GM21360 (cell line): ENCODE results near the gene KLHL8.
"Not testable (repeated sequence)": the region's sequence is repeated elsewhere in the genome, so short reads cannot be mapped to it uniquely, and the experiment has no call there.

Experiments used
- ATAC-seq: cut with Tn5 transposase; IDR thresholded peaks from one replicate; pipeline ENCODE4 v1.9.1; 2021; ENCODE audit warnings: mild to moderate bottlenecking, moderate library complexity; ENCODE audit not compliant: unreplicated experiment

Gene KLHL8

DNA sequence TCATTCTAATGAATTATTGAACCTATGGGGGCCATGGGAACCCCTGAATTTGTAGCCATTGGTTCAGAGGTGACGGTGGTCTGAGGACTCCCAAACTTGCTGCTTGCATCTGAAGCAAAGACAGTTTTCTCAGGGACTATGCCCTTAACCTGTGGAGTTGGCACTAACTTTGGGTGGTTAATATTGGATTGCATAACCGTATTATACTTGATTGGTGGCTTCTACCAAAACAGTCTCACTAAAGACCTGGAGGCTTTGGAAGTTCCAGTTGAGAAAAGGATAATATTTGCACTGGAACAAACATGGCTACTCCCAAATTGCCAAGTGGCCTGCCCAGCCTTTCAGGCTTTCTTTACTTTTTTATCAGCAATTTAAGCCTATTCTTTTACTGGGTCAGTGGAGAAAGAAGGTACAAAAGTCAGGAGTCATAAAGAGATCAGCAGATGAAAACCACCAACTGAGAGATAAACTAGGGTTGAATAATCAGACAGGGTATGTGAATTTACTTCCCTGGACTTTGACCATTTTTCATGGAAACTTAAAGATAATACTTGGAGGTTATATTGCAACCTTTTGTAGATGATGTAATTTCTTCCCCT lies 7.9 kb upstream of the KLHL8 start:
- no peak for ATAC-seq

DNA sequence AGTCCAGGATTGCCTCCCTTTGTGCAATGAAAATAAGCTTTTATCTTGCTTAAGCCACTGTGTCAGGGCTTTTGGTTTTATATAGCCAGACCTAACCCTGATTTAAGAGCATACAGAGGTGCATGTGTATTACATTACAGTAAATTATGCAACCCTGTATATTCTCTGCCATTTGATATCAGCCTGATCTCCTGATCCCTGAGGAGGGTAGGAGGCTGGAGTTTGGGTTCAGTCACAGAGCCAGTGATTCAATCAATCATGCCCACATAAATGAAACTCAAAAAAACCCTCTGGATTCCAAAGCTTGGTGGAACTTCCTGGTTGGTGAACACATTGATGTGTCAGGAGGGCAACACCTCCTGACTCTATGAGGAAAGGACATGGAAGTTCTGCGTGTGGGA lies 7.3 kb upstream of the KLHL8 start:
- ATAC-seq = no peak

DNA sequence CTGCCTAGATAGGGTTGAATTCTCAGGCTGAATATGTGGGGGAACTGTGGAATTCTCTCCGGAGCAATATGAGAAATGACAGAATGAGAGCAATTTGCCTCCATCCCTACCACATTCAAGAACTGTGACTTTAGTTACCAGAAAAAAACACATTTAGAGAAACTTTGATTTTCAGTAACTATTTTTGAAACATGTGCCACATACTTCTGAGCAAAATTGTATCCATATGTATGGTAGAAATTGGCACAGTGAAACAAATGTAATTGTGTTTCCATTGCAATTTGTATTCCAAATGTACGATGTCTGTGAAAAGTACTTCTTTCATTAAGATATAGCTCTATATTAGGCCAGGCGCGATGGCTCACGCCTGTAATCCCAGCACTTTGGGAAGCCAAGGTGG lies 5.5 kb upstream of the KLHL8 start:
- no peak for ATAC-seq

DNA sequence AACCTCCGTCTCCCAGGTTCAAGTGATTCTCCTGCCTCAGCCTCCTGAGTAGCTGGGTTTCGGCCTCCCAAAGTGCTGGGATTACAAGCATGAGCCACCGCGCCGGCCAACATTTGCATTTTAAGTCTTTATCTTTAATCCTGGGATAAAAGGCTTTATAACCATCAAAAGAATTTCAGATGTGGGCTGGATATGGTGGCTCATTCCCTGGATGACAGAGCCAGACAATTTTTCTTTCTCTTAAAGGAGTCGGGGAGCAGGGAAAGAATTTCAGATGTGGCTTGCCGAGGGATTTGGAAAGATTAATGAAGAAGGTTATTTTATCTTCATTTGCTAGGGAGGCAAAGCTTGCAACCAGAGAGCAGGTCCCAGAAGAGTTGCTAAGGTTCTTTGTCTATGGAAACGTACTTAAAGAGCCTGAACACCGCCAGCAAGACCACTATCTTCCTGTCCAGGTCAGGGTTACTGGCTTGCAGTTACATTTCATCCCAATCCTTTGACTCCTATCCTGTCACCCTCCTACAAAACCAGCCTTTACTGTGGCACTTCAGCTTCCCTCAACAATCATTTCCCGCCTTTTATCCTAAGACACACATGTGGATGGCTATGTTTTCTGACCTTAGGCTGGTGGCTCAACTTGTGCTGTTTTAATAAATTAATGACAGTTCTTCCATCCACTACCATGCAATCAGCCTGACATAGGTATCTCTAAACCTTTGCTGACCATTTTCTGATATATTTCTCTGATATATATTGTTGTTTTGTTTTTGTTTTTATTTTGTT lies 3.9 kb upstream of the KLHL8 start:
- ATAC-seq = no peak

DNA sequence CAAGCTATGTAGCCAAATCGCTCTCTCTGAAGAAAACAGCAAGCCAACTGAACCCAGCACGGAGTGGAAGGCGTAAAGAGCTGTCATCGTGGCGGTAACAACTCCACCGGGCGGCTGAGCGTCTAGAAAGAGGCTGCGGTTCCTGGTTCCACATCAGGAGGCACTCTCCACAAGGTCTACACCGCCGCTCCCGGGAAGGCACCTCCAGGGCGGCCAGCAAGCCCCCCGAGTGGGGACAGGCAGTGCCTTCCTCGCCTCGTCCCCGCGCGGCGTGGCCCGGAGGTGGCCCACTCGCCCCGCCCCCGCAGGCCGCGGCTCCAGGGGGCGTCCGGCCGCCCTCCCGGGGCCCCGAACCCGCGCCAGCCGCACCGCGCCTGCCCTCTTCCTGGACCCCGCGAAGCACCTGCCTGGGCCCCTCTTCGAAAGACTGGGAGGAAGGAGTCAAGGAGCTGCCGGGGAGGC lies 755 bp downstream of the KLHL8 start:
- peak; percentile 40 for ATAC-seq

DNA sequence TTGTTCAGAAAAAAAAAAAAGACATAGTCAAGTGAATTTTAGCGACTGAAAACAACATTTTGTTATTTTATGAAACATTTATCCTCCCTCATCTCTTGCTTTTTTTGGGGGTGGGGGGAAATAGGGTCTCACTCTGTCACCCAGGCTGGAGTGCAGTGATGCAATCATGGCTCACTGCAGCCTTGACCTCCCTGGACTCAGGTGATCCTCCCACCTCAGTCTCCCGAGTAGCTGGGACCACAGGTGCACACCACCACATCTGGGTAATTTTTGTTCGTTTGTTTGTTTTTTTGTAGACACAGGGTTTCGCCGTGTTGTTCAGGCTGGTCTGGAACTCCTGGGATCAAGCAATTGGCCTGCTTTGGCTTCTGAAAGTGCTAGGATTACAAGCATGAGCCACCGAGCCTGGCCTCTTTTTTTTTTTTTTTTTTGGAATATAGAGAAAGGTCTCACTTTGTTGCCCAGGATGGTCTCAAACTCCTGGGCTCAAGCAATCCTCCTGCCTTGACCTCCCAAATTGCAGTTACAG lies 3.1 kb downstream of the KLHL8 start:
- ATAC-seq = not testable (repeated sequence)

DNA sequence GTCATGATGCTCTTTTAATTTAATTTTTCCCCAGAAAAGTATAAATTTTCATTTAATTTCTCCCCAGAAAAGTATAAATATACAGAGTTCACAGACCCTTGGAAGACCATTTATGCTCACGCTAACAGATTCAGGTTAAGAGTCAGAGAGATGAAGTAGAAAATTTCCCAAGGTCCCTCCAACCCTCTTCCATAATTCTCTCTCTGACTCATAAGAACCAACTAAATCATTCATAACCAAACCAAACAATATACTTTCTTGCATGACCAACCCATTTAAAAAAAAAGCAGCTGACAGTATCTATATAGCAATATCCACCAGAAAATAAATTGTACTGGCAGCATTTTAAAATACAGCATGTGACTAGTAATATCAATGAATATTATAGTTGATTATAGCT lies 3.9 kb downstream of the KLHL8 start:
- no peak for ATAC-seq

DNA sequence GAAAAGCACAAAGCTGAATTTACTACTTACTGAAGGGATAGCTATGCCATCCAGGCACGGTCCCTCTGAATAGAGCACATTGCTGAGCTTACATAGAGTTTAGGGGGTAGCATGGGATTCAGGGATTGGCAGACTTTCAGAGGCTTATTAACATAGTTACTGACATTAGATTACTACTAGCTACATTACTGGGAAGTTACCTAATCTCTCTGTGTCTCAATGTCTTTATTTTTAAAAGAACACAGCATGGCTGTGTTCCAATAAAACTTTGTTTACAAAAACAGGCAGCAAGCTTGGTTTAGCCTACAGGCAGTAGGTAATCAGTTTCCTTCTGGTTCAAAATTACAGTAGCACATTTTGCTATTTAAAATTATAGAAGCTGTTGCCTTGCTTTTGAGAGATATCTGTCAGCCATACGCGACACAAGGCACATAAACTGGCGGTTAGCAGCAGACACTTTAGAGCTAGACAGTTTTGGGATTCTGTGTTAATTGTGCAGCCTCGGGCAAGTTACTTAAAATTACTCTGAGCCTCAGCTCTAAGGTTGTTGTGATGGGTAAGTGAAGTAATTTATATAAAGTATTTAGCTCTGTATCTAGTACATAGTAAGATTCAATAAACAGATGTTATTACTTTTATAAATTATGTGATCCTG lies 6.9 kb downstream of the KLHL8 start:
- no peak for ATAC-seq

DNA sequence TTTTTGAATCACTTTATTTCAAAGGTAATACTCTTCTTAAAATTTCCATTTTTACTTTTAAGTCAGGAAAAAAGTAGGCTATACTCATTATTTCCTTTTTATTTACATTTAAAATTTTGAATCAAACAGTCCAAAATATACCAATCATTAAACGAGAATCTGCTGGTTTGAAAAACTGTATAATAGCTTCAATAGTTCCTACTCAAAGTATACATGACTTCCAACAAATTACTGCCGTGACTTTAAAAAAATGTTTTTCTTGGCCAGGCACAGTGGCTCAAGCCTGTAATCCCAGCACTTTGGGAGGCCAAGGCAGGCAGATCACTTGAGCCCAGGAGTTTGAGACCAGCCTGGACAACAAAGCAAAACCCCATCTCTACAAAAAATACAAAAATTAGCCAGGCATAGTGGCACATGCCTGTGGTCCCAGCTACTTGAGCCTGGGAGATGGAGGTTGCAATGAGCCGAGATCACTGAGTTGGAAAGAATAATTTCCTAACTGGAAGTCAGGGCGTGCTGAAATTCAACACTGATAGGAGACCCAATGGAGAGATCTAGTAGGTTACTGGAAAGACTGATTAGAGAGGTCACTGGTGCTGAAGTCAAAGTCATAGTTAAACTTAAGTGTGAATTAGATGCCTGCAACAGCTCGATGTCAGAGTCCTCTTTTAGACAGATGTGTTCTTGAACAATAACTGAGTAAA lies 9.0 kb downstream of the KLHL8 start:
- ATAC-seq = no peak

DNA sequence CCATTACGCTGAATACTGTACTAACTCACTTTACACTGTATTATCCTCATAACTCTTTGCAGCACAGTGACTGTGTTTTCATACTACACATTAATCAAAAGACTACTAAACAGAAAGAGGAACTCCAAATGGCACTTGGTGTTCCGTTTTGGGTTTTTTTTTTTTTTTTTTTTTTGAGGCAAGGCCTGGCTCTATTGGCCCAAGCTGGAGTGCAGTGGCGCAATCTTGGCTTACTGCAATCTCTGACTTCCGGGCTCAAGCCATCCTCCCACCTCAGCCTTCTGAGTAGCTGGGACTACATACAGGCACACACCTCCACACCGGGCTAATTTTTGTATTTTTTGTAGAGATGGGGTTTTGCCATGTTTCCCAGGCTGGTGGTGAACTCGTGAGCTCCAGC lies 10.7 kb downstream of the KLHL8 start:
- peak; percentile 78 for ATAC-seq

DNA sequence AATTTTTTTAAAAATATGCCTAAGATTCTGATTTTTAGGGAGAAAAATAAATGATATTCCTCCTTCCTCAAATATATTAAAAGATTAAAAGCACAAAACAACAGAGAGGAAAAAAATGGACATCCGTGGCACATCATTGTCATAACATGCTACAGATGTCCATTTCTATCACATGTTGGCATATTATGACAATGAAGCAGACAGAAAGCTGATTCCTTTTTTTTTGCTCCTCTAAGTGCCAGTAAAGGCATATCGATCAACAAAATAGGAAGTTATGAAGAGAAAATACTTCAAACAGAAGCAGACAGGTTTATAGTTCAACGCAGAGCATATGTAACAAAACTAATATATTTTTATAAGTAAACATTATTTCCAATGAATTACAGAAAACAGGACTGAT lies 11.2 kb downstream of the KLHL8 start:
- ATAC-seq = no peak

DNA sequence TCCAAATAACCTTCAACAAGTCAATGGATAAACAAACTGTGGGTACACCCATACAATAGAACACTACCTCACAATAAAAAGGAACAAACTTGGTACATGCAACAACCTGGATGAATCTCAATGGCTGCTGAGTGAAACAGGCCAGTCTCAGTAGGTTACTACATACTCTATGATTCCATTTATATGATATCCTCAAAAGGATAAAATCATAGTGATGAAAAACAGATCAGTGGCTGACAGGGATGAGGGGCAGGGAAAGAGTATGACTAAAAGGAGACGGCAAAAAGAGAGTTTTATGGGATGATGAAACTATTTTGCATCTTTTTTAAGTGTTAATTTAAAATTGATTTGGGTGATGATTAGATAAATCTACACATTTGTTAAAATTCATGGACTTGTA lies 15.9 kb downstream of the KLHL8 start:
- ATAC-seq = no peak

DNA sequence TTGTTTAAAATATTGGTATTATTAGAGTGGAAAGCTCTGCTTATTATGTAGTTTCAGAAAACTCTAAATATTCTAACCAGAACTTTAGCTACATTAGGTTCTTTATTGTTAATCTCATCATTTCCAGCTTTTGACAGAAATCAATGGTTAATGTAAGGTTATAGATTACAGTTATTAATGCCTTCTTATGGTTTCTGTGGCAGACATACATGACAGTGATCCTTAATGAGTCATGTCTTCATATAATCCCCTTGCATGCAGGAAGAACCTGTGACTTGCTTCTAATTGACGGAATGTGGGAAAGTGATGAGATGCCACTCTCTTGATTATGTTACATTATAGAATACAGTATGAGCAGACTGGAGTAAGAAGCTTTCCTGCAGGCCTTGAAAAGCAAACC lies 23.5 kb downstream of the KLHL8 start:
- ATAC-seq = no peak

DNA sequence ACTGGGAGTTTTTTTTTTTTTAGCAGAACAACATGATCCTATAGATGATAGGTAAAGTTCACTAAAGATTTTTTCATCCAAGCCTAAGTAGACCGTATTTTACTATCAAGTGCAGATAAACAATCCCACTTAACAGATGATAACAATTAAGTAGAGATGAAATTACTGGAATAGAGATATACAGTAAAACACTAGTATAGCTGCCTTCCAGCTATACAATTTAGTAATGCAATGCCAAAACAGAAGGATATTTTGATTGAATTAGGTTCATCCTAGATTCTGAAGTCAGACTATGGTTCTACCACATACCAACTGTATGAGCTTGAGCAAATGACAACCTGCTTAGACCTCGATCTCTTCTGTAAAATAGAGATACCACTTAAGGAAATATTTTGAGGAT lies 24.3 kb downstream of the KLHL8 start:
- ATAC-seq = no peak

DNA sequence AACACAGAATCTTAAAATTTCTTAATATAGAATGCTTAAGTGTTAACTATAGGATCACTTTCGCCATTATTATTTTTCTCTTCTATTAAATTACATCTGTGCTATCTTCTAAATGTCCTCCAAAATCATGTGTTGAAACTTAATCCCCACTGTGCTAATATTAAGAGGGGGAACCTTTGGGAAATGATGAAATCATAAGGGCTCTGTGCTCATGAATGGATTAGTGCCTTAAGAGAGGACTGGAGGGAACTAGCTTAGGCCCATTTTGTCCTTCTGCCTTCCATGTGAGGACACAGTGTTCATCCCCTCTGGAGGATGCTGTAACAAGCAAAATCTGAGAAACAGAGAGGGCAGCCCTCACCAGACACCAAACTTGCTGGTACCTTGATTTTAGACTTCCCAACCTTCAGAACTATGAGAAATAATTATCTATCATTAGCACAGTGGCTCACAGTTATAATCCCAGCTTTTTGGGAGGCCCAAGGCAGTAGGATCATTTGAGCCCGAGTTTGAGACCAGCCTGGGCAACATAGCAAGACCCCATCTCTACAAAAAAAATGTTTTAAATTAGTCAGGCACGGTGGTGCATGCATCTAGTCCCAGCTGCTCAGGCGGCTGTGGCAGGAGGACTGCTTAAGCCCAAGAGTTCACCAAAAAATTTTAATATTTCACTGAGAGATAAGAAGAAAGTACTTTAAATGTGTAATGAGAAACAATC lies 26.3 kb downstream of the KLHL8 start:
- ATAC-seq = no peak

DNA sequence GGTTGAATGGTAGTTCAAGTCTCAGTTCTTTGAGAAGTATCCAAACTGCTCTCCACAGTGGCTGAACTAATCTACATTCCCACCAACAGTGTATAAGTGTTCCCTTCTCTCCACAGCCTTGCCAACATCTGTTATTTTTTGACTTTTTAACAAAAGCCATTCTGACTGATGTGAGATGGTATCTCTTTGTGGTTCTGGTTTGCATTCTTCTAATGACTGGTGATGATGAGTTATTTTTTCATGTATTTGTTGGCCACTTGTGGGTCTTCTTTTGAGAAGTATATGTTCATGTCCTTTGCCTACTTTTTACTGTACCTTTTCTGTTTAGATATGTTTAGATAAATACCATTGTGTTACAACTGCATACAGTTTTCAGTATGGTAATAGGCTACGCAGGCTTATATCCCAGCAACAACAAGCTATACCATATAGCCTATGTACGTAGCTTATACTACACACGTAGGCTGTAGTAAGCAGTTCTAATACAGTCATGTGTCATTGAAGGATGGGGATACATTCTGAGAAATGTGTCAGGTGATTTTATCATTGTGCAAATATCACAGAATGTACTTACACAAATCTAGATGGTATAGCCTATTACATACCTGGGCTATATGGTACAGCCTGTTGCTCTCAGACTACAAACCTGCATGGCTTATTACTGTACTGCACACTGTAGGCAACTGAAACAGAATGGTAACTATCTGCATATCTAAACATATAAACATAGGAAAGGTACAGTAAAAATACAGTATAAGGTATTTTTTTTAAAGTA lies 28.1 kb downstream of the KLHL8 start:
- no peak for ATAC-seq

DNA sequence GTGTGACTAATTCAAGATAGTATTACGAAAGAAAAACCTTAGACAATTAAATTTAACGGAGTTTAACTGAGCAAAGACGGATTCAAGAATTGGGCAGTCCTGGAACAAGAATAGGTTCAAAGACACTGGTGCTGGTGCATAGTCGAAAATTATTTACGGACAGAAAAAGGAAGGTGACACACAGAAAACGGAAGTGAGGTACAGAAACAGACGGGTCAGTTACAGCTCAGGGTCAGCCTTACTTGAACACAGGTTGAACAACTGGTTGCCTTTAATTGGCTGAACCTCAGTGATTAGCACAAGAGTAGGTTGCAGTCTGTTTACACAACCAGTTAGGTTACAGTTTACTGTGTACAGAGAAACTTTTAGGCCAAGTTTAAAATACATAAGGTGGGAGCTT lies 31.5 kb downstream of the KLHL8 start:
- ATAC-seq = no peak

DNA sequence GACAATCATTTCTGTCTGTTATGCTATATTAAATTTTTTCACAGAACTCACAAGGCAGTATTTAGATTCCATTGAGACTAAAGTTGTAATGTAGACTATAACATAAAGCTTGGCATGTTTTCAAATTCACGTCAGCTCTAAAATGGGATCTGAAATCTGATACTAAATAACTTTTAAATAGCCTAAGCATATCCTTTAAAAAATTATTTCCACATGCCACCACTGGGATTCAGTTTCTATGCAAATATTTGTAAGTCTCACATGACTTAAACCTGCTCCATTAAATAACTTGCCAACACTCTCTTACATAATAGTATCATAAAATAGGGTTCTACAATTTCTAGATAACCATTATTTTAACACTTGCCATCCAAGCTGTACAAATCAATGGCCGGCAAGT lies 32.4 kb downstream of the KLHL8 start:
- ATAC-seq = no peak

DNA sequence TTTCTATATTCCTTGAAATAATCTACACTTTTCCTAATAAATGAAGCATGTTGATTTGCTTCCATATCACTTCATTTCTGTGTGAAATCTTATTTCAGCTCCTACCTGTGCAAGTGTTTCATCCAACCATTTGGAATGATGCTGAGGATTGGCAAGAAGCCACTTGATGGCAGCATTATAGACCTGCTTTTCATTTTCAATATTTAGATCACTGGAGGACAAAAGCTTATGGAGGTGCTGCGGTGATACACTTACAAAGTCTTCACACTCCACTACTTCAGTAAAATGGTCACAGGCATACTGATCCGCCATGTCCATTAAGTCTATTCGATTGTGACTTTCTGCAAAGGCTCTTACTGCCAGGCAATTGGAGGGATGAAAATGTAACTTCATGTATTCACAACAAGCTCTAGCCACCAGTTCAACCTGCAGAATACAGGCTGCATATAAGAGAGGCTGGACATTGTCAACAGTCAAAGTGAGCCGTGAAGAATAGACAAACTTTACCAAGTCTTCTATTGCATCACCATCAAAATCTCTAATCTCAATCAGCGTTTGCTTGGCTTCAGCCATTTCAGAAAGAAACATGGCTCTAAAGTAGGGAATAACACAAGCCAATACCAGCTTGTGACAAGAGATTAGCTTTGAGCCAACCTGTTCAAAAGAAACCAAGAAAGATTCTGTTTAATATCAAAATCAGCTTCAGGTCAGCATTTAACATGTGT lies 35.1 kb downstream of the KLHL8 start:
- ATAC-seq = no peak
